Measurements from ENCODE around the gene TCEAL1.
"Not testable (repeated sequence)": the region's sequence is repeated elsewhere in the genome, so short reads cannot be mapped to it uniquely, and the experiment has no call there.

- not testable (repeated sequence) for TF ChIP-seq CTCF (conservative IDR thresholded peaks at IDR 0.05; ENCODE audit: low read length); EZH2phosphoT487 (IDR thresholded peaks at IDR 0.05; ENCODE audit: borderline replicate concordance, low read depth, low read length)
Observed at GRCh38 chrX:103657066-103657465, 28.3 kb downstream of the TCEAL1 start.

Data from OCI-LY7 (cell line).